Stimulated activated CD4-positive, alpha-beta T cell treated with anti-CD3 and anti-CD28 coated beads, Interleukin-1b, Interleukin-23, amount 100 ng/mL, for 4 hours (primary cell): Measurements from ENCODE around the gene GABRR1.
"Not testable (repeated sequence)": the region's sequence is repeated elsewhere in the genome, so short reads cannot be mapped to it uniquely, and the experiment has no call there.

ENCODE experiments used
- DNase-seq, 2 donors: peaks; one replicate each; pipeline ENCODE4 v3.0.0-alpha.2; 2020; ENCODE audit warnings: low read depth in 2 of 2

Gene GABRR1

GRCh38 chr6:89160331-89161092 lies 56.6 kb downstream of the GABRR1 start:
- no peak for DNase-seq

- no peak for DNase-seq
Observed at GRCh38 chr6:89154131-89154530, 63.0 kb downstream of the GABRR1 start.

- DNase-seq, result peak; percentile 18 to 21
Observed at GRCh38 chr6:89148016-89148750, 69.0 kb downstream of the GABRR1 start.

GRCh38 chr6:89146718-89147700 lies 70.1 kb downstream of the GABRR1 start:
- DNase-seq, result peak in 1 of 2 donors; percentile 15

- peak; percentile 44 to 66 for DNase-seq
Observed at GRCh38 chr6:89145956-89146717, 71.0 kb downstream of the GABRR1 start, which contains the start of gene PM20D2. PM20D2 (plus strand) TSS chr6:89146055; CDS start chr6:89146145, 90 bp downstream.

DNA sequence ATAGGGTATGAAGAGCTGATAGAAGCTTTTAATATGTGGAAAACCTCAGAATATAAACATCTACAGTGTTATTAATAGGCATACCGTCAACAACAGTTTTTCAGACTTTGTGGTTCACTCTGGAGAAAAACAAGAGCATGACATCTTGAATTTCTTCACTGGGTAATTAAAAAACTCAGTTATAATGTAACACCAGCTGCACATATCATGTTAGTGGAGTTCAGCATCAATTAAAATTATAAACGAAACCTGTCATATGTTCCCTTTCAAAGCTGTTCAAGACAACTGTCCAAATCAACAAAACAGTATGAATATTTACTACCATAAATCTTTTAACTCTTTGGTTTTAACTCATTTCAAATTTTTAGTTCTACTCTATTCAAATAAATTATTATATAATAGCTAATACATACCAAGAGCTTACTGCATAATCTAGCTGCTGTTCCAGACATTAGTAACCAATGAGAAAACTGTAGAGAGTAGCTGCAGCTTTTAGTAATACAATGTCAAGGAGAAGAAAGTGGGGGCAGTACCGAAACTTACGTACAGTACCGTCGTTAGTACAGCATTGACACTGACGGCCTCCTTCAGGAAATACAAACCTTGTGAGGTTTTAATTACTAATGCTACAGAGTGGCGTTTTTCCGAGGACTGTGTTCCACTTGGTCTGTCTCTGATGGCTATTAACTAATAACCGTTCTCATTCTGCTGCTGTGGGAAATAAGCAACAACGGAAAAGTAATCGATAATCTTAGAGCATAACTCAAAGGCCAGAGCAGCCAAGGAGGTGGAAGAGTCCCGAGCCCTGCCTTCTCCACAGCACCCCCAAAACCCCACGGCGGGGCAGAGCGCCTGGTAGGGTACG lies 71.8 kb downstream of the GABRR1 start:
- peak in 1 of 2 donors; percentile 21 for DNase-seq

GRCh38 chr6:89144354-89144906 lies 72.7 kb downstream of the GABRR1 start:
- no peak for DNase-seq

DNA sequence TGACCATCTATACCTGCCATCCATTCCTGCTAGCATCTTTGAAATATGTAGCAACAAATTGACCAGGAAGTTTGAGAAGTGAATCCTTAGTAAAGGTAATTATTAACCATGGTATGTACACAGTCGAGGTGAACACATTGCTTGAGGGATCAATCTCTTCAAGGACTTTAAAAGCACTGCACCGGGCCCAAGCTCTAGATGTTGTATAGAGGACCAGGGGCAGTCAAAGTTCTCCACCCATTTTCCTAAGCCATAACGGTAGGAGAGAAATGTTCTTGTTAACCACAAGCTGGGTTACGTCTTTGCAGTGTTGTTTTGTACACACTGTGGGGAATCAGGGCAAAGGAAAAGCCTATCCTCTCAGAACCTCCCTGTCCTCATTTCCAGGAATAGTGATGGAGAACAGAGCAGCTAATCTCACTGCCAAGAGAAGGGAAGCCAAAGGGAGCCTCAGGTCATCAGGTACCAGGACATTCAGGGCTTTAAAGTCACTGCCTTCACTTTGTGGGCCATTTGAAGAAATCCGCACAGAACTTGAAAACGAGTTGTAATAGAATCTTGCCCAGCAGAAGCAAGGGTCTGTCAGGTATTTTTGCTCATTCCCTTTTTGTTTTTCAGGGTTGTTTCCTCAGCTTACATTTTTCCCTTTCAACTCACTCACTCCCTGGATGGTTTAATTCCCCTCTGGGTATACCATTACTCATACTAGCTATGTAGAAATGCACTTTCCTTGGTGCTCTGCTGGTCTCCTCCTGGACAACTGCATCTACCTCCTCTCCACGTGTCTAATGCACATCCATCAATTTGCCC lies 76.6 kb downstream of the GABRR1 start:
- no peak for DNase-seq

- DNase-seq, result no peak
Observed at GRCh38 chr6:89139509-89140346, 77.4 kb downstream of the GABRR1 start.

- DNase-seq, result no peak
Observed at GRCh38 chr6:89138173-89138572, 79.0 kb downstream of the GABRR1 start.

DNA sequence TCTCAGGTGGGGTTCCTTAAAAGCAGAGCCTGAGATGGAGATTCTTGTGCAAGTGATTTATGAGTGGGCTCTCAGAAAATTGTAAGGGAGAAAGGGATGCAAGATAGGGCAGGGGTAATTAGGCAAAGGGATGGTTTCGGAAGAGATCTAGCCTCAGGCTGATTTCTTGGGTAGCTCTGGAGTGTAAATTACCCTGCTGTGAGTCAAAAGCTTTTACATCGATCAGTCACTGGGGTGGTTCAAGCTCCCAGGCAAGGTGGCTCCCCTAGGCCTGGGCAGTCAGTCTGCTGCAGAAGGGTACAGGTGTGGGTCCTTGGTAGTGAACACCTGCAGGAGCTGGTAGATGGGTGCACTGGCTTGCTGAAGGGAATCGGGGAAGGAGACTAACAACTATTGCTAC lies 82.4 kb downstream of the GABRR1 start:
- DNase-seq, result no peak

- no peak for DNase-seq
Observed at GRCh38 chr6:89133981-89134380, 83.2 kb downstream of the GABRR1 start.

DNA sequence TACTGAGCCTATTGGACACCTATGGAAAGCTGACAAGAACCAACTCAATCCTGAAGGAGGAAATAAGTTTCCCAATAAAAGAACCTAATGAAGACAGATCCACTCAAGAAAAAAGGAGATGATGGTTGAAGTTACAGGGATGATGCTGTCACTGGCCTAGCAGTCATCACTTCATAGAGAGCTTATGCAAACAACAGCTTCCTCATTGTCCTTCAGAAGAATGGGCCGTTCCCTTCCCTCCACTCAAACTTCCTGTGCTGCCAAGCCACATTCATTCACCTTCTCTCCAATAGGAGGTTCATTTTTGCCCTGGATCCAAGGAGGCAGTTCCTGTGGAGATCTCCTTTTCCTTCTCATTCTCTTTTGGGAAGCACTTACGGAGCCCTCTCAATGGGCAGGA lies 85.1 kb downstream of the GABRR1 start:
- DNase-seq, result no peak

DNA sequence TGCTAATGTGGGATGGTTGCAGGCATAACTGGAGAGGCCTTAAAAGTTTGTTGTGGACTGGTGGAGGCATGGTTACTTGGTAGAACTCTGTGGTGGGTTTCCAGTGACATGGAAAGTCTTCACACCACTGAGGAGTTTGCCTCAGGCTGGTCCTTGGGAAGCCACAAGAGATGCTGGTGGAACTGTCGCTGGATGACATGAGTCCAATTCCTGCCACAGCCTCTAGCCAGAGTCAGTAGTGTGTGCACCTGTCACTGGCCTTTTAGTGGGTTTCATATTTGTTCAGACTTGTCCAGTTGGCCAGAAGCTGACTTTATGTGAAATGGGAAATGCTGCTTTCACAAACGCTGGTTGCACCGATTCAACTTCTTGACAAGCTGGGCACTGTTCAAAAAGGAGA lies 85.6 kb downstream of the GABRR1 start:
- no peak for DNase-seq

GRCh38 chr6:89128256-89128671 lies 88.9 kb downstream of the GABRR1 start:
- DNase-seq, result not testable (repeated sequence)
